ENCODE results near the gene ITGA3. TPM values are rescaled to one million over a fixed set of nuclear protein-coding genes. Genes with fewer than 3 reads are reported as not detected.

Gene ITGA3
- total RNA-seq, 4 donors from 2014 or later = 14.3 to 73.1 (median 33.4) TPM

DNA sequence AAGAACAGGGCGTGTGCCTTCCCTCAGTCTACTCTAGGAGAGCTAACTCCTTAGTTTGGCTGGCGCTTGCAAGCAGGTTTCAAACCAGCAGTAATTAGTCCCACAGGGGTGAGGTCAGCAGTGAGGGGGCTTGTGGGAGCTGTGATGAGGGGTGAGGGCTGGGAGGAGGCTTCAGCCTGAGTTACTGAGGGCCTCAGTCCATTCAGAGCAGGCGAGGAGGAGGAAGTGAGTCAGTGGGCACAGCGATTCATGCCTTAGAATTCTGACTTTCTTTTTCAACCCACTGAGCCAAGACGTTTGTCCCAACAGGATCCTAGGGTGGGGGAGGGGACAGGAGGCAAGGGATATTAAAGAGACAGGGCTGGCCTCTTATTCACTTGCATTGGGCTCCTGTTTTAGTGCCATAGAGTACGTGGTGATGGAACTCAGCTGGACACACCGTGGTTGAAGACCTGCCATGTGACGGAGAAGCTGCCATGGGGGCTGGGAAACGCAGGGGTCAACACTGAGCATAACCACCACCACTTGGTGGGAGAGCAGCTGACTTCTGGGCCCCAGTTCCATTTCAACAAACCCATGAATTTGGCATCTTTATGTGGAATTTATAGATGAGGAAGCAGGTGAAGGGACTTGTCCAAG lies 8.3 kb upstream of the ITGA3 start:
- Histone ChIP-seq H3K4me3 (no peak overlapping the region), H3K36me3 (no peaks in the 10 kb centered on the region), H3K4me1 (peaks cover 0 to 4% of the 10 kb centered on the region in 2 donors), H3K27ac (peak overlapping the region in 1 of 2 donors; percentile 1), H3K9me3 (no peaks in the 10 kb centered on the region), H3K27me3 (no peaks in the 10 kb centered on the region)
- TF ChIP-seq CTCF (IDR thresholded peaks at IDR 0.05) = no peak
- DNase-seq = no peak
- intact Hi-C loops (cut with DNase I; ENCODE audit: low total_unique reads) = no loop called here

DNA sequence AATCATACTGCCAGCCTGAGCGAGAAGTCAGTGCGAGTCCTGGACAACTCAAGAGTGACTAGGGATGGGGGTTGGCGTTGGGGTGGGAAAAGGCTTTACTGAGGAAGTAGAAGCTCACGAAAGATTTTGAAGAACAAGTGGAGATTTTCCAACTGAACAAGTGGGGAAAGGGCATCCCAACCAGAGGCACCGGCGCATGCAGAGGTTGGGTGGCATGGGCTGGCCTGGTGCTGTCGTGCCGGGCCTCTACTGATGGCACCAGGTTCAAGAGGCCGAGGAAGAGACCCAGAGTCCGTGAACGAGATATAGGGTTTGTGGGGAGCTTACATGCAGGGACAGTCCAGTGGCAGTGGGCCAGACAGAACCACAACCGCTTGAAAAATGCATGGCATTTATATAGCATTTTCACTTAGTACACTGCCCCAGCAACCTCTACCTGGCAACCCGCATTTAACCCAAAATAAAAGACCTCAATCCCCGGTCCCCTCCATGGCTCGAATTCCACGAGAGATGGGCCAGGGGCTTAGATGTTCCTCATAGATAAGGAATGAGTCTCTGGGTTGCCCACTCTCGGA lies 7.7 kb upstream of the ITGA3 start:
- no peak for DNase-seq
- TF ChIP-seq CTCF (IDR thresholded peaks at IDR 0.05) (no peak), POLR2A (IDR thresholded peaks at IDR 0.05) (no peak)
- Histone ChIP-seq H3K36me3 (no peaks in the 10 kb centered on the region), H3K27me3 (no peaks in the 10 kb centered on the region), H3K4me1 (peaks cover 0 to 7% of the 10 kb centered on the region in 2 donors), H3K27ac (no peak overlapping the region), H3K4me3 (no peak overlapping the region), H3K9me3 (no peaks in the 10 kb centered on the region)
- intact Hi-C loops (cut with DNase I; ENCODE audit: low total_unique reads) = no loop called here

DNA sequence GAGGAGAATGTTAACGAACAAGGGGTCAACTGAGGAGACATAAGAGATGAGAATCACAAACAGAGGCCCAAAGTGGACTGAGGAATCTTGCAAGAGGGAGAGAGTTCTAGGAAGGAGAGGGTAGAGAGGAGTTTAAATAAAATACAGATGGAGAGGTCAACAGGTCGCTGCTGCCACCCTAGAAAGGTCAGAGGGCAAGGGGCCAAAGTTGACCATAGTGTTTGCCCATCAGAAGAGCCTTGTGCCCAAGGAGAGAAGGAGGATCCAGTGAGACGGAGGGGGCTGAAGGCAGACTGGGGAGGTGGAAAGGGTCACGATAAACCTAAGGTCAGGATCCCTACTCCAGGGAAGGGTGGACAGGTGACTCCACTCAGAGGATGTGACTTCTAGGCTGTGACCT lies 6.9 kb upstream of the ITGA3 start:
- TF ChIP-seq CTCF (IDR thresholded peaks at IDR 0.05) (no peak), POLR2A (IDR thresholded peaks at IDR 0.05) (no peak)
- Histone ChIP-seq H3K36me3 (no peaks in the 10 kb centered on the region), H3K27ac (no peak overlapping the region), H3K27me3 (no peaks in the 10 kb centered on the region), H3K4me3 (no peak overlapping the region), H3K9me3 (no peaks in the 10 kb centered on the region), H3K4me1 (peaks cover 2 to 14% of the 10 kb centered on the region in 2 donors)
- no peak for DNase-seq
- intact Hi-C loops (cut with DNase I; ENCODE audit: low total_unique reads) = no loop called here

- Histone ChIP-seq H3K27me3 (no peaks in the 10 kb centered on the region), H3K36me3 (no peaks in the 10 kb centered on the region), H3K4me1 (peaks cover 4 to 14% of the 10 kb centered on the region in 2 donors), H3K27ac (no peak overlapping the region), H3K9me3 (no peaks in the 10 kb centered on the region), H3K4me3 (no peak overlapping the region)
- intact Hi-C loops (cut with DNase I; ENCODE audit: low total_unique reads) = no loop called here
- TF ChIP-seq POLR2A (IDR thresholded peaks at IDR 0.05) (no peak), CTCF (IDR thresholded peaks at IDR 0.05) (no peak)
- no peak for DNase-seq
Observed at GRCh38 chr17:50049636-50050035, 6.3 kb upstream of the ITGA3 start.

DNA sequence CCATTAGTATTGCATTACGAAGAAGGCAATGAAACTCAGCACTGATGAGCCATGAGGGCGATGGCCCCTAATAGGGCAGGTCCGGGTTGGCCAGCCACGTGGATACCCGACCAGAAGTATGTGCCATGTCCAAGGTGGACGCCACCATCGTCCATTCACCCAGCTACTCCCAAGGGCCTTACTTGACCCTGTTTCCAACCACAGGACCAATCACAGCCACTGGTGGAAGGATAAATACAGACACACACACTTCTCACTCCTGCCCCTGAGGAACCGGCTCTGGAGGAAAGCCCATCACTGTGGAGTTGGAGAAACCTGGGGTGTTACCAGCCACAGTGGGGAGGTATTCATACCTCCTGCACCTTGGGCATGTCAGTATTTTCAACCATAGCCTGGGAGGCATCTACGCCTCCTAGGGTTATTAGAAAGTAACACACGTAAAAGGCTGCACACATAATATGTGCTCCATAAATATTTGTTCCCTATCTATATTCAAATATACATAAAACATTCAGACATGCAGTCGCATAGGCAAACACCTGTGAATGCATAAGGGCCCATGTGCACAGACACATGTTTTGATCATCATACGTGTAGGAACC lies 5.4 kb upstream of the ITGA3 start:
- no peak for DNase-seq
- Histone ChIP-seq H3K4me3 (no peak overlapping the region), H3K4me1 (peaks cover 4 to 14% of the 10 kb centered on the region in 2 donors), H3K27ac (no peak overlapping the region), H3K36me3 (no peaks in the 10 kb centered on the region), H3K27me3 (no peaks in the 10 kb centered on the region), H3K9me3 (no peaks in the 10 kb centered on the region)
- intact Hi-C loops (cut with DNase I; ENCODE audit: low total_unique reads) = no loop called here
- TF ChIP-seq POLR2A (IDR thresholded peaks at IDR 0.05) (no peak), CTCF (IDR thresholded peaks at IDR 0.05) (no peak)
